ENCODE results near the gene DEK.
A peak's percentile ranks its signal among the peaks of the same experiment; 100 is the strongest.
"Not testable (repeated sequence)": the region's sequence is repeated elsewhere in the genome, so short reads cannot be mapped to it uniquely, and the experiment has no call there.

Gene DEK

DNA sequence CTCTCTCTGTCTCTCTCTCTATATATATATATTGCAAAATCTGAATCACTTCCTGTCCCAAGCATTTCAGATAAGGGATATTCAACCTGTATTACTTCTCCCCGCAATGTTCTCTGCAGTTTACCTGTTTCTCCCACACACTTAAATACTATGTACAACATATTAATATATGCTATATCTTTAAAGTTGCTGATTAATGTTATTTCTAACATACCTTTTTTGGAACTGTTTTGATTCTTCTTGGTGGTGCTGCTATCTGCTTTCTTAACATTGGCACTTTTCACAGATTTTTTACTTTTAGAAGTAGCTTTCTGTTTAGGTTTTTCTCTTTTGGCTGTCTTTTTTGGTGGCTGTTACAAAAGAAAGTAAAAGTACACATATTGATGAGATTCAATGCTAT is 27.2 kb downstream of the DEK start:
- DNase-seq: no peak

DNA sequence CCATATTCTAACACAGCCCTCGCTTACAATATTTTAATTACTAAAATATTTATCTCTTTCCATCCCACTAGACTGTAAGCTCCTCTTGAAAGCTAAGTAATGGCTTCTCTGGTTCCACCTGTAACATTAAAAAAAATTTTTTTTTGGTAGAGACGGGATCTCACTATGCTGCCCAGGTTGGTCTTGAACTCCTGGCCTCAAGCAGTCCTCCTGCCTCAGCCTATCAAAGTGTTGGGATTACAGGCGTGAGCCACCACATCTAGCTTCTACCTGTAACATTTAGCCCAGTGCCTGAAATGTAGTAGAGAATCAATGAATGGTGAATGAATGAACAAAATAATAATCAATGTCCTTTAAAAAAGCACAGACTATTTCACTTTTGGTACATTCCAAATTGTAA is 28.8 kb downstream of the DEK start:
- no peak for DNase-seq

DNA sequence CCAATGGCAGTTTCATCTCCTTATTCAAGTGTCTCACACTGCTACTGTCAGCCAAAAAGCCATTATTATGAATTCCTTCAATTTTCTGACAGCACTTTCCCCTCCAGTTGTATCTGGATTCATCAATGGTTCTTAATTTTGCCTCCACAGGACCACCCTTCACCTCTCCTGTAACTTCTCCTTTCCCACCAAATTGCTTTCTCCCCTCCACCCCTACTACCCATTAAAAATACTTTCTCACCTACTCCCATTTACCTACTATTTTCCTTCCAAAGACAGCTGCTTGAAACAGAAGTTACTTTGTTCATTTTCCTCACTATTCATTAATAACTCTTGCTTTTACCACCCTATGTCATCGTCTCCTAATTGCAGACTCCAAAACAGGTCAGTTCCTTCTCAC is 29.8 kb downstream of the DEK start:
- DNase-seq: no peak

DNA sequence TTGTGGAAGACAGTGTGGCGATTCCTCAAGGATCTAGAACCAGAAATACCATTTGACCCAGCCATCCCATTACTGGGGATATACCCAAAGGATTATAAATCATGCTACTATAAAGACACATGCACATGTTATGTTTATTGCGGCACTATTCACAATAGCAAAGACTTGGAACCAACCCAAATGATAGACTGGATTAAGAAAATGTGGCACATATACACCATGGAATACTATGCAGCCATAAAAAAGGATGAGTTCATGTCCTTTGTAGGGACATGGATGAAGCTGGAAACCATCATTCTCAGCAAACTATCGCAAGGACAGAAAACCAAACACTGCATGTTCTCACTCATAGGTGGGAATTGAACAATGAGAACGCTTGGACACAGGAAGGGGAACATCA is 30.6 kb downstream of the DEK start:
- DNase-seq: not testable (repeated sequence)

DNA sequence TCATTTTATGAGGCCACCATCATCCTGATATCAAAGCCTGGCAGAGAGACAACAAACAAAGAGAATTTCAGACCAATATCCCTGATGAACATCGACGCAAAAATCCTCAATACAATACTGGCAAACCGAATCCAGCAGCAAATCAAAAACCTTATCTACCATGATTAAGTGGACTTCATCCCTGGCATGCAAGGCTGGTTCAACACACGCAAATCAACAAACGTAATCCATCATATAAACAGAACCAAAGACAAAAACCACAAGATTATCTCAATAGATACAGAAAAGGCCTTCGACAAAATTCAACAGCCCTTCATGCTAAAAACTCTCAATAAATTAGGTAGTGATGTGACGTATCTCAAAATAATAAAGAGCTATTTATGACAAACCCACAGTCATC is 32.5 kb downstream of the DEK start:
- DNase-seq: not testable (repeated sequence)

DNA sequence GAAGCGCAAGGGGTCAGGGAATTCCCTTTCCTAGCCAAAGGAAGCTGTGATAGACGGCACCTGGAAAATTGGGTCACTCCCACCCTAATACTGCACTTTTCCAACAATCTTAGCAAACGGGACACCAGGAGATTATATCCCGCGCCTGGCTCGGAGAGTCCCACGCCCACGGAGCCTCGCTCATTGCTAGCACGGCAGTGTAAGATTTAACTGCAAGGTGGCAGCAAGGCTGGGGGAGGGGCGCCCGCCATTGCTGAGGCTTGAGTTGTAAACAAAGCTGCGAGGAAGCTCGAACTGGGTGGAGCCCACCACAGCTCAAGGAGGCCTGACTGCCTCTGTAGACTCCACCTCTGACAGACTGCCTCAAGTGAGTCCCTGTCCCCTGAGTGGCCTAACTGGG is 35.7 kb downstream of the DEK start:
- DNase-seq: not testable (repeated sequence)

DNA sequence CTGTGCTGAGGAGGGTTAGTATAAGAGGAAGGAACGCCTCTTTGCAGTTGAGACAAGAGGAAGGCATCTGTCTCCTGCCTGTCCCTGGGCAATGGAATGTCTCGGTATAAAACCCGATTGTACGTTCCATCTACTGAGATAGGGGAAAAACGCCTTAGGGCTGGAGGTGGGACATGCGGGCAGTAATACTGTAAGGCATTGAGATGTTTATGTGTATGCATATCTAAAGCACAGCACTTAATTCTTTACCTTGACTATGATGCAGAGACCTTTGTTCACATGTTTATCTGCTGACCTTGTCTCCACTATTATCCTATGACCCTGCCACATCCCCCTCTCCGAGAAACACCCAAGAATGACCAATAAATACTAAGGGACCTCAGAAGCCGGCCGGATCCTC is 37.2 kb downstream of the DEK start:
- DNase-seq: not testable (repeated sequence)

DNA sequence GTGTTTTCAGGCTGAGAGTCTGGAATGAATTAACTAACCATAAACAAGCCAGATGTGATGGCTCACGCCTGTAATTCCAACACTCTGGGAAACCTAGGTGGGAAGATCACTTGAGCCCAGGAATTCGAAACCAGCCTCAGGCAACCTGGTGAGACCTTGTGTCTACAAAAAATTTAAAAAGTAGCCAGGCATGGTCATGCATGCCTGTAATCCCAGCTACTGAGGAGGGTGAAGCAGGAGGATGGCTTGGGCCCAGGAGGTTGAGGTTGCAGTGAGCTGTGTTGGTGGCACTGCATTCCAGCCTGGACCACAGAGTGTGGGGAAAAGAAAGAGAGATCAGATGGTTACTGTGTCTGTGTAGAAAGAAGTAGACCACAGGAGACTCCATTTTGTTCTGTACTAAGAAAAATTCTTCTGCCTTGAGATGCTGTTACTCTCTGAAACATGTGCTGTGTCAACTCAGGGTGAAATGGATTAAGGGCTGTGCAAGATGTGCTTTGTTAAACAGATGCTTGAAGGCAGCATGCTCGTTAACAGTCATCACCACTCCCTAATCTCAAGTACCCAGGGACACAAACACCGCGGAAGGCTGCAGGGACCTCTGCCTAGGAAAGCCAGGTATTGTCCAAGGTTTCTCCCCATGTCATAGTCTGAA is 37.8 kb downstream of the DEK start:
- DNase-seq: not testable (repeated sequence)

DNA sequence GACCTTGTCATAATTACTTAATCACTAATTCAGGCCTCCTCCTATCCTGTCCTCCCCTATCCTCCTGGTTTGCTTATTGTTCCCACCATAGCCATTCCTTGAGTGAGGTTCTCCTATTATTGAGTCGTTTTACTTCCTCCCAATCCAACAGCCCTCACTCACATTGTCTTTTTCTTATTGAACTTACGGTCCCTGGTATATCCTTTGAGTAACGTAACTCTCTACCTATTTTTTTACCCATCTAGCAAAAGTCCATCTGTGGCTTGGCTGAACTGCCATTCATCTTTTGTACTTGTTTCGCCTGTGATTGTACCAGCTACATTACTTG is 43.1 kb downstream of the DEK start:
- no peak for DNase-seq

DNA sequence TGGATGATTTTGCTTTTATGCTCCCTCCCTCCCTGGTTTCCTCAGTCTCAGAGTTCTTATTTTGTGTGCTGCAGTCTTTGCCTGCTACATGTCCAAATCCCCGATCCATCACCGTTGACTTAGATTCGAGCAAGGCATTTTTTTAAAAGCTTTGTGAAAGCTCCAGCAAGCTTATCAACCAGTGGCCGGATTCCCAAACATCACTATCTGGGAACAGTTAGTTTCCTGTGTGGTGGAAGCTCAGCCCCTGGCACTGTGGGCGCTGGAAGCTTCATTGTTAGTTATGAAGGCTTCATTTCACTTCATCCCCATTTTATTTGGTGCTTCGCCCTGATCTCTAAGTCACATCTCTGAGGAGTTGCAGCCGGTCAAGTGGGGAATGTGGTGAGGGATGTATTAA is 44.7 kb downstream of the DEK start:
- no peak for DNase-seq

DNA sequence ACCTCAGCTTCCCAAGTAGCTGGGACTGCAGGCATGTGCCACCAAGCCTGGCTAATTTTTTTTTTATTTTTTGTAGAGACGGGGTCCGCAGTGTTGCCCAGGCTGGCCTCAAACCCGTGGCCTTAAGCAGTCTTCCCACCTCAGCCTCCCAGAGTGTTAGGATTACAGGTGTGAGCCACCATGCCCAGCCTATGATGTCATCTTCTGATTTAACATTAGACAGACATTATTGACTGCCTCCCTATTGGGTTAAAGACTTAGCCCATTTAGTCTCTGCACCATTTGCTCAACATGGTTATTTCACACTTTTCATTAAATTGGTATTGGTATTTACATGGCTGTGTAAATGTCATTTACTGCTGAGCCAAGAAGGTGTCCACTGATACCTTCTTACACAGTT is 46.1 kb downstream of the DEK start:
- no peak for DNase-seq

DNA sequence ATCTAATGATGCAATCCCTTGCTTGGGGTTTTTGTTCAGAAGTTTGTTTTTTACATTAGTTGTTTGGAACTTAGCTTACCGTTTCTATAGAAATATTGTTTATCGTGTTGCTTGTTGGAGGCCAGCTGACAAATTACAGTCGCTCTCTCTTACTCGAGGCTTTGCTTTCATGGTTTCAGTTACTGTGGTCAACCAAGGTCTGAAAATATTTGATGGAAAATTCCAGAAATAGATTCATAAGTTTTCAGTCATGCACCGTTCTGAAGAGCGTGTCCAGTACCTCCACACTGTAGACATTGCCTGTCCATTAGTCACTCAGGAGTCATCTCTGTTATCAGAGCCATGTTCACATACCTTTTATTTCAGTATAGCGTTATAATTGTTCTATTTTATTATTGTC is 47.9 kb downstream of the DEK start:
- DNase-seq: no peak

DNA sequence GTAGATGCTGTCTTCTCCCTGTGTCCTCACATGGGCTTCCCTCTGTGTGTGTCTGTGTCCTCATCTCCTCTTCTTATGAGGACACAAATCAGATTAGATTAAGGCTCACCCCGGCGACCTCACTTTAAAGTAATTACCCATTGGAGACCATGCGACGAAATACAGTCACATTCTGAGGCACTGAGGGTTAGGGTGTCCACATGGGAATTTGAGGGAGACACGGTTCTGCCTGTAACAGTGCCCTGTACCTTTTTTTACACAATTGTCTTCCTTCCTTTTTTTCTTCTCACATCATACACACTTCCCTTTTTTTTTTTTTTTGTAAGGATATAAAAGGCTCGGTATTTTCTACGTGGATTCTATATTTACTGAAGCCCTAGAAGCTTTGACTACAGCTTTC is 48.9 kb downstream of the DEK start:
- DNase-seq: no peak

DNA sequence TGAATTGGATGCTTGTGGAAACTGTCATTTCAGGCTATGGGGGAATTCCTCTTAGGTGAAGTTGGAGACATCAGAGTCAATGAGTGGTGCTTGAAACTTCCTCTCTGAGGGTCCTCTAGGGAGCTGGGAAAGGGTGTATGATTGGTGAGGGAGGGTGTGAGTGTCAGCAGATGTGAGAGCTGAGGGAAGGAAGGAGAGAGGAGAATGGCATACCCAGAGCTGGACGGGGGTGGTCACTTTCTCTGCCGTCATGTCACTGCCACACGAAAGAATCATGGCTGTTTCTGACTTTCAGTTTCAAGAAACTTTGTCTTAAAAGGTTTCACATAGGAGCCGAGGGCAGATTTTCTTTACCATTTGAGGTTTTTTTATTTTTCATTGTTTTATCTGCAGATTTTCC is 50.3 kb downstream of the DEK start:
- no peak for DNase-seq

DNA sequence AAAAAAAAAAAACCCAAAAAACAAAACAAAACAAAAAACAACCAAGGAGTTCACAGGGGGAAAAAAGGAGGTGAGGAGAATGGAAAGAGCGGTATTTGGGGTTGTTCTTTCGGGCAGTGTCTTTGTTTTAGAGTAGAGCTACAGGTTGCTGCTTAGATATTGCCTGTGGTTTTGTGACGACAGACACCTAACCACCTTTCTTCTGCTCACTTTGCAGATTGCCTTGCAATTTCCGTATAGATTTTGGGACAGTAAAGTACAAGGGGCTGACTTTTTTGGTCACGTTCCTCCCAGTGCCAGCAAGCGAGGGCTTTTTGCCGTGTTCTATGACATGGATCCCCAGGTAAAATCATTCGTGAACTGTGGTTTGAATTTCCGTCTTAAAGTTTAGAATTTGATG is 50.9 kb downstream of the DEK start:
- DNase-seq: no peak

DNA sequence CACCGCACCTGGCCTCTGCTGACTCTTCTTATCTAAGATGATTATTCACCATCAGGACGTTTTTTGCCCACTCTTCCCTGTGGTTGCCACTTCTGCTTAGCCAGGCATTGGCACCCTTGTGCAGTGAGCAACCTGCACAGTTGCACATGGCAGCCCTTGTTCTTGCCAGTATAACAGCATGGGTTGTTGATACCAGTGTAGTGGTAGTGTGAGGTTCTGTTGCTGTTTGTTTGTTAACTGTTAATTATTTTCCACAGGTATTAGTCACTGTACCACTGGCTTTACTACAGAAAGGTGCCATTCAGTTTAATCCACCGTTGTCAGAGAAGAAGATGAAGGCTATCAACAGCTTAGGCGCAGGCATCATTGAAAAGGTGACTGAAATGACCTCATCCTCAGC is 52.1 kb downstream of the DEK start:
- no peak for DNase-seq

DNA sequence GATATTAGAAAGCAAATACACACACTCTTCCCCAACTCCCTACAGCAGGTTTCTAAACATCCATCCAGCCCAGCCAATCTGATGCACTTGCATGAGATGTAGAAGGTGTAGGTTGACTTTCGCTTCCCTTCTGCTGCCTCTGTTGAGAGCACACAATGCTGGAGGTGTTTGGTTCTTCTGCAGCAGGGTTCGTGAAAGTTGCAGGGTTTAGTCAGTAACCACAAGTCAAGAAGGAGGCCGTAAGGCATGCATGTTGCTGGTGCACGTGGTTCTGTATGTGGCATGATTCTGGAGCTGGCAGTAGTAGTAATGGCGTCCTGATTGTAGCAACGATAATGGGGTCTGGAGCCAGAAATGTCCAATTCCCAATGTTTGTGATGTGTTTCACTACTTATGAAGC is 53.0 kb downstream of the DEK start:
- no peak for DNase-seq

DNA sequence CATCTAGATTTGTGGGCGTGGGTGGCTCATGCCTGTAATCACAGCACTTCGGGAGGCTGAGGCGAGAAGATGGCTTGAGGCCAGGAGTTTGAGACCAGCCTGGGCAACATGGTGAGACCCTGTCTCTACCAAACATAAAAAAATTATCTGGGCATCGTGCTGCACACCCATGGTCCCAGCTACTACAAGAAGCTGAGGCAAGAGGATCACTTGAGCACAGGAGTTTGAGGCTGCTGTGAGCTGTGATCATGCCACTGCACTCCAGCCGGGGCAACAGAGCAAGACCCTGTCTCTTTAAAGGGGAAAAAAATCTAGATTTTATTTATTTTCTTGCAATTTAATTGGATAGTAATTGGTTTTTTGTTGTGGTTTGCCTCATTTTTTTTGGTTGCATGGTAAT is 53.6 kb downstream of the DEK start:
- DNase-seq: no peak

DNA sequence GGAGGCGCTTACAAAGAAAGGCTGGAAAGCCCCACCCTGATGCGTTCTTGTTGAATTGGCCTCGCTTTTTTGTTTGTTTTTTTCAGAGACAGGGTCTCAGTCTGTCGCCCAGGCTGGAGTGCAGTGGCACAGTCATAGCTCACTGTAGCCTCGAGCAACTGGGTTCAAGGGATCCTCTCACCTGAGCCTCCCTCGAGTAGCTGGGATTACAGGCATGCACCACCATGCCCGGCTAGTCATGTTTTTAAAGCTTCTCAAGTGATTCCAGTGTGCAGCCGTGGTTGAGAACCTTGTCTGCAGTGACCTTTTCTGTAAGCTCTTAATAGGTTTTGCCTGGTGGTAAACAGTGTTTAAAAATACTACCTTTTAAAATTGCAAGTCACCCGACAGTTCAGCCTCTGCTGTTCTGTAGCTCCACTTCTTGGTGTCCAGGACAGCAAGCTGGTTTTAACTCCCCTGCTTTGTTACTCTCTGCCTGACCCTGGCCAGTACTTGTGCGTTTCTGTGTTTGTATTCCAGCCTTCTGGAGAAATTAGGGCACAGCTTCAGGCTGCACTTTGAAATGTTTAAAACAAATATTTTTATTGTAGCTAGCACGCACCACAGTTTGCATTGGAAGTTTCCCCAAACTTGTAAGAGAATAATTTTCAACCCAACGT is 54.7 kb downstream of the DEK start:
- DNase-seq: no peak

DNA sequence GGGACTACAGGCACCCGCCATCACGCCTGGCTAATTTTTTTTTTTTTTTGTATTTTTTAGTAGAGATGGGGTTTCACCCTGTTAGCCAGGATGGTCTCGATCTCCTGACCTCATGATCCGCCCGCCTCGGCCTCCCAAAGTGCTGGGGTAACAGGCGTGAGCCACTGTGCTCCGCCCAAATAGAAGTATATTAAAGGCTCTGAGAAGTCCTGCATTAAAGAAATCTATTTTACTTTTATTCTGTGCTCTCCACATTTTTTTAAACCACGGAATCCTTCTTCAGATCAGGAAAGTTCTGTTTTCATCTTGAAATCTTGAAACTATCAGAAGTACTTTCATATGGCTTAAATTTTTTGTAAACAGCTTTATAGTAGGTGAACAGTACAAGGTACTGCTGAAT is 55.6 kb downstream of the DEK start:
- not testable (repeated sequence) for DNase-seq

DNA sequence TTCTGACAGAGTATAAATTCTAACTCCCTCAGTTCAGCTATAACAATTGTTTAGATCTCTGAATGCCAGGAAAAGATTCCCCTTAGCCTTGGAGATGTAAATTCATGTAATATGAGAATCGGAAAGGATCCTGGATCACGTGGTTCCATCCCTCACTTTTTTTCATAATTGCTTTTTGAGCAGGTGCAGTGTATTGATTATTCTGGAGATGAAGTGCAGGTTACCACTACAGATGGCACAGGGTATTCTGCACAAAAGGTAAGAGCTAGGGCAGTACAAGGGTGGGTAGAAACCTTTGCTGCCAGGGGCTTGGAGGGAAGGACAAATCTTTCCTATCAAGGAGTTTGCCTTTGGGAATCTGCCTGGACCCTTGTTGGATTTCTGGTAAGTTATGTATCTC is 56.4 kb downstream of the DEK start:
- peak; percentile 98 for DNase-seq

DNA sequence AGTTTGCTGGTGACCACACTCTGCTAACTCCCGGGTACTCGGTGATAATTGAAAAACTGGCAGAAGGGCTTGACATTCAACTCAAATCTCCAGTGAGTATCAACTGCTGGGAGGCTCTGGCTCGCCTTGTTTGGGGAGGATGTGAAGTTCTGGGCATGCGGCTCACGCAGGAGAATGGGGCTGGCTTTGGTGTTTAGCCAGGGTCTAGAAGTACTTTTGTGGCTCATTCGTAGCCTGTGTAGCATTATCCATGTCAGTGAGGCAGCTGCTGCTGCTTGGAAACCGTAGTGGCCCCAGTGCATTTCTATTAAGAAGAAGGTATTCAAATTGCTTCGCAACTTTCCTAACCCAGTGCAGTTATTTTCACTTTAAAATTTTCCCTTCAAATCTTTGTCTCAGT is 56.9 kb downstream of the DEK start:
- DNase-seq: peak; percentile 75

DNA sequence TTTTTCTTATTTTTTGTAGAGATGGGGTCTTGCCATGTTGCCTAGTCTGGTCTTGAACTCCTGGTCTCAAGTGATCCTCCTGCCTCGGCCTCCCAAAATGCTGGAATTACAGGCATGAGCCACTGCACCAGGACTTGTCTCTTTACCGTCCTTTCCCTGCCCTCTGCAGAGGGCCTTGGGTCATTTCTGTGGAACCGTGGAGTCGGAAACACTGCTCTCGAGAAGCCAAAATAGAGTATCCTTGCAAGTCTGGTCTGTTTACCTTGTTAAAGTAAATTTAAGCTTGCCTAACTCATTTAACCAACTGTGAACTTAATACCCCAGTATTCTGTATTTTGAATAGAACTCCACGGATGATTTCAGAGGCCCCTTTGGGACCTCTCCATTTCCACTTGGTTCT is 57.7 kb downstream of the DEK start:
- DNase-seq: no peak

DNA sequence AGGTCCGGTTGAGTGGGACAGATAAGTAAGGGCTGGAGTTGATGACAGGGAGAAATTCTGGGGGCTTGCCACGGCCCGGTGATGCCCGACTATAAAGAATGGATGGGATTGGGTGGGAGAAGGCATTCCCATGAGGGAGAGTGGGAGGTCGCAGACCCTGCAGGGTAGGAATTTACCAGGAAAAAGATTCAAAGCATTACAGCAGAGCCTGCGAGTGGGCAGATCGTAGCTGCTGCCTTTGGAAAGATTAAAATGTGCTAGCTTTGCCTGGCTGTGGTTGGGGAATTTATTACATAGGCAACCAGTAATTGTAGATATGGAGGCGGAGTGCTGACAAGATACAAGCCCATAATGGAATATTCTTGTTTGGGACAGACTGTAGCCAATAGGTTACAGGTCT is 59.6 kb downstream of the DEK start:
- no peak for DNase-seq

DNA sequence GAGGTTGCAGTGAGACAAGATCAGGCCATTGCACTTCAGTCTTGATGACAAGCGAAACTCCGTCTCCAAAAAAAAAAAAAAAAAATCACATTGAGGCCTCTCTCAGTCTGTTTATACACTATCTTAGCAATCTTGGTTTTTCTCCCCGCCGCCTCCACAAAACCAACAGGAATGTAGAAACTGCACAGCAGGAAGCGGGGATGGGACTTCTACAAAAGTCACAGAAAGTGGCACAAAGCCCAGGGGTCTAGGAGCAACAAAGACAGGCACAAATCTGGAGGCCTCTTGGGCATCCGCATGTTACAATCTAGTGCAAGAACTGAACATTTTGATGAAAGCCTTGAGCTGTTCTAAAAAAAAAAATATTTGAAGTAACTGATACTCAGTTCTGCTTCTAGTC is 60.5 kb downstream of the DEK start:
- no peak for DNase-seq

Data from NCI-H1105 treated with DMSO at 0.1 percent for 48 hours (cell line).